Germinal center (tissue), 1 donor: Measurements from ENCODE around the gene SALL4.

Source experiments
- DNase-seq: peaks from one replicate; pipeline ENCODE4 v3.0.0; 2012; ENCODE audit warnings: mixed read lengths, low spot score

The SALL4 gene

GRCh38 chr20:51735728-51736600 lies 66.4 kb downstream of the SALL4 start:
- no peak for DNase-seq

- DNase-seq: no peak
Observed at GRCh38 chr20:51734876-51735720, 67.2 kb downstream of the SALL4 start.

GRCh38 chr20:51733070-51733469 lies 69.3 kb downstream of the SALL4 start:
- DNase-seq: no peak
